ENCODE measurements around the gene MYO3B.

DNA sequence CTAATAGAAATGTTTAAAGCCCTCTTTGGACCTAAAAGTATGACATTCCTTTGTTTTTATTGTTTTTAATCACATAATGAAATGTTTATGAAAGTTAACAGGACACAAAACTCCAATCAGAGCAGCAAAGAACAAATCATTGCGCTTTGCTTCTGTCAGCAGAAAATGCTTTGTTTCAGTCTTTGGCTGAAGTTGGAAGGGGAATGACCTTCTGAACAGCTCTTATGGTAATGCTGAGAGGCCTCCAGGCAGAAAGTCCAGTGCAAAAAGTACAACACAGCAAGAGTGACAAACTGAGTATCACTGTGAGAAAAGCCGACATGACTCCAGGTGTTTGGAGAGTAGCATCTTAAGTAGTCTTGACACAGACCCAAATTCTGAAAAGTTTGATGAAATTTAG, 389.5 kb downstream of the MYO3B start:
- TF ChIP-seq, protein P1, sequence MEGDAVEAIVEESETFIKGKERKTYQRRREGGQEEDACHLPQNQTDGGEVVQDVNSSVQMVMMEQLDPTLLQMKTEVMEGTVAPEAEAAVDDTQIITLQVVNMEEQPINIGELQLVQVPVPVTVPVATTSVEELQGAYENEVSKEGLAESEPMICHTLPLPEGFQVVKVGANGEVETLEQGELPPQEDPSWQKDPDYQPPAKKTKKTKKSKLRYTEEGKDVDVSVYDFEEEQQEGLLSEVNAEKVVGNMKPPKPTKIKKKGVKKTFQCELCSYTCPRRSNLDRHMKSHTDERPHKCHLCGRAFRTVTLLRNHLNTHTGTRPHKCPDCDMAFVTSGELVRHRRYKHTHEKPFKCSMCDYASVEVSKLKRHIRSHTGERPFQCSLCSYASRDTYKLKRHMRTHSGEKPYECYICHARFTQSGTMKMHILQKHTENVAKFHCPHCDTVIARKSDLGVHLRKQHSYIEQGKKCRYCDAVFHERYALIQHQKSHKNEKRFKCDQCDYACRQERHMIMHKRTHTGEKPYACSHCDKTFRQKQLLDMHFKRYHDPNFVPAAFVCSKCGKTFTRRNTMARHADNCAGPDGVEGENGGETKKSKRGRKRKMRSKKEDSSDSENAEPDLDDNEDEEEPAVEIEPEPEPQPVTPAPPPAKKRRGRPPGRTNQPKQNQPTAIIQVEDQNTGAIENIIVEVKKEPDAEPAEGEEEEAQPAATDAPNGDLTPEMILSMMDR (IDR thresholded peaks at IDR 0.05): no peak
- TF ChIP-seq EZH2 (IDR thresholded peaks at IDR 0.05; ENCODE audit: borderline replicate concordance, insufficient read depth, low read depth, low read length, poor library complexity, severe bottlenecking): no peak

All from B cell (primary cell).